SU-DHL-6 (cell line): ENCODE measurements around the gene RETREG2.

Experiments
- H2AFZ ChIP-seq: fragments of 200-600 bp; sonication (generic); 2 replicates; pipeline ENCODE4 v1.6.1; 2014; ENCODE audit warnings: low read depth, mild to moderate bottlenecking, moderate library complexity, mixed read lengths, antibody characterized with exemption, low read length; ENCODE audit not compliant: severe bottlenecking
- H3F3A ChIP-seq: fragments of 200-600 bp; shearing (Covaris generic); 2 replicates; pipeline ENCODE4 v1.6.0; 2016; ENCODE audit warnings: antibody characterized with exemption, mild to moderate bottlenecking; ENCODE audit not compliant: insufficient read depth
- H3K27ac ChIP-seq: fragments of 200-600 bp; sonication (generic); 2 replicates; pipeline ENCODE4 v1.5.1; 2016; ENCODE audit warnings: low read depth, mild to moderate bottlenecking, low read length, moderate library complexity, mixed read lengths
- H3K27me3 ChIP-seq: fragments of 200-600 bp; sonication (generic), shearing (Covaris generic); 2 replicates; pipeline ENCODE4 v1.6.0; 2014; ENCODE audit warnings: mild to moderate bottlenecking, low read length
- H3K36me3 ChIP-seq: fragments of 200-600 bp; sonication (generic); 2 replicates; pipeline ENCODE4 v1.6.1; 2014; ENCODE audit warnings: mild to moderate bottlenecking, low read length, mixed read lengths
- H3K4me2 ChIP-seq: fragments of 300-600, 200-600 bp; shearing (Covaris generic), sonication (generic); 2 replicates; pipeline ENCODE4 v1.6.0; 2014; ENCODE audit warnings: low read length, low read depth, mild to moderate bottlenecking; ENCODE audit not compliant: poor library complexity, severe bottlenecking
- H3K4me3 ChIP-seq: fragments of 200-600 bp; sonication (generic); 2 replicates; pipeline ENCODE4 v1.5.1; 2014; ENCODE audit warnings: antibody characterized with exemption, low read length, mild to moderate bottlenecking, mixed read lengths; ENCODE audit not compliant: insufficient read depth, poor library complexity, severe bottlenecking
- H3K79me2 ChIP-seq: fragments of 200-600 bp; sonication (generic); 2 replicates; pipeline ENCODE4 v1.6.1; 2014; ENCODE audit warnings: mild to moderate bottlenecking, low read length, moderate library complexity; ENCODE audit not compliant: insufficient read depth
- H3K9ac ChIP-seq: fragments of 200-600 bp; sonication (generic); 2 replicates; pipeline ENCODE4 v1.7.0; 2014; ENCODE audit warnings: mild to moderate bottlenecking, low read length
- H3K9me2 ChIP-seq: fragments of 200-600 bp; sonication (generic); replicated peaks from 2 replicates; pipeline ENCODE4 v1.6.1; 2014; ENCODE audit warnings: low read length; ENCODE audit not compliant: insufficient read depth
- H3K9me3 ChIP-seq: fragments of 200-600 bp; sonication (generic); 2 replicates; pipeline ENCODE4 v1.6.1; 2014; ENCODE audit warnings: low read length, mixed read lengths; ENCODE audit not compliant: insufficient read depth
- H4K20me1 ChIP-seq: fragments of 200-600 bp; sonication (generic); 2 replicates; pipeline ENCODE4 v1.6.1; 2014; ENCODE audit warnings: low read depth, mild to moderate bottlenecking, antibody characterized with exemption, low read length, moderate library complexity, mixed read lengths
- EZH2phosphoT487 ChIP-seq: fragments of 200-600 bp; sonication (generic), shearing (Covaris generic); conservative IDR thresholded peaks from 2 replicates; pipeline ENCODE4 v1.6.1; 2018; ENCODE audit warnings: mild to moderate bottlenecking, antibody characterized with exemption, low read length, moderate library complexity, mixed read lengths
- TF ChIP-seq, protein P1 (sequence below): fragments of 200-600 bp; sonication (generic); IDR thresholded peaks from one replicate; pipeline ENCODE4 v1.5.1; 2017; ENCODE audit warnings: antibody characterized with exemption, mild to moderate bottlenecking, low read length, moderate library complexity; ENCODE audit not compliant: insufficient read depth, poor library complexity, severe bottlenecking

The RETREG2 gene

DNA sequence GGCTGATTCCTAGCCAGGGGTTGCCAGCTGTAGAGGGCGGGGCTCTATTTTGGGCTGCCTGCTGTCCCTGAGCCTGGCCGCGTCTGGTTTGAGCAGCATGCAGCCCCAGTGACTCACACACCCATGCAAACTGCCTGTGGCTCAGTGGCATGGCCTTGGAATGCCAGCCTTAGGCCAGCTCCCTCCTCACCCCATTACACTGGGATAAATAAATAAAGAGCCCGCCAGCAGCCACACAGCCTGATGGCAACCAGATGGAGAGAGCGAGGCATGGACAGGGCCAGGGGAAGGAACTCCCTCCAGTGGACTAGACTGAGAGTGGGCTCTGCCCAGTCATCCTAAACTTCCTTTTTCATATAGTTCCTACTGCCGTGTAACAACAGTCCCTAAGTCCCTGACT lies 35.7 kb upstream of the RETREG2 start:
- Histone ChIP-seq H3K36me3 (no peaks in the 10 kb centered on the region), H4K20me1 (no peaks in the 10 kb centered on the region), H3K27me3 (no peaks in the 10 kb centered on the region), H2AFZ (no peak overlapping the region), H3K79me2 (no peaks in the 10 kb centered on the region), H3K4me3 (no peak overlapping the region), H3K4me2 (no peak overlapping the region), H3F3A (no peaks in the 10 kb centered on the region), H3K9me2 (no peaks in the 10 kb centered on the region), H3K9me3 (no peaks in the 10 kb centered on the region), H3K9ac (no peak overlapping the region), H3K27ac (no peak overlapping the region)
- no peak for TF ChIP-seq EZH2phosphoT487
- TF ChIP-seq, protein P1, sequence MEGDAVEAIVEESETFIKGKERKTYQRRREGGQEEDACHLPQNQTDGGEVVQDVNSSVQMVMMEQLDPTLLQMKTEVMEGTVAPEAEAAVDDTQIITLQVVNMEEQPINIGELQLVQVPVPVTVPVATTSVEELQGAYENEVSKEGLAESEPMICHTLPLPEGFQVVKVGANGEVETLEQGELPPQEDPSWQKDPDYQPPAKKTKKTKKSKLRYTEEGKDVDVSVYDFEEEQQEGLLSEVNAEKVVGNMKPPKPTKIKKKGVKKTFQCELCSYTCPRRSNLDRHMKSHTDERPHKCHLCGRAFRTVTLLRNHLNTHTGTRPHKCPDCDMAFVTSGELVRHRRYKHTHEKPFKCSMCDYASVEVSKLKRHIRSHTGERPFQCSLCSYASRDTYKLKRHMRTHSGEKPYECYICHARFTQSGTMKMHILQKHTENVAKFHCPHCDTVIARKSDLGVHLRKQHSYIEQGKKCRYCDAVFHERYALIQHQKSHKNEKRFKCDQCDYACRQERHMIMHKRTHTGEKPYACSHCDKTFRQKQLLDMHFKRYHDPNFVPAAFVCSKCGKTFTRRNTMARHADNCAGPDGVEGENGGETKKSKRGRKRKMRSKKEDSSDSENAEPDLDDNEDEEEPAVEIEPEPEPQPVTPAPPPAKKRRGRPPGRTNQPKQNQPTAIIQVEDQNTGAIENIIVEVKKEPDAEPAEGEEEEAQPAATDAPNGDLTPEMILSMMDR, result no peak

DNA sequence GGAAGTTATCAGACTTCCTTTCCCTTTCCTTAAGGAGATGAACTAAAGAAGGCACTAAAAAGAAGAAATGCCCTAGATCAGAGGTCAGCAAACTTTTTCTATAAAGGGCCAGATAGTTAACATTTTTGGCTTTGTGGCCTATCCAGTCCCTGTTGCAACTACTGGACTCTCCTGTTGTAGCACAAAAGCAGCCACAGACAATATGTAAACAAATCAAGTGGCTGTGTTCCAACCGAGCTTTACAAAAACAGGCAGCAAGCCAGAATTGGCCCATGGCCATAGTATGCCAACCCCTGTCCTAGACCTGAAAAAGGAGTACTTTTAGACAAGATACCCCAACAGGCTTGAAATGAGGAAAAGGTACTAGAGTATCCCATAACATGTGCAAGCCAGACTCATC lies 28.4 kb upstream of the RETREG2 start:
- Histone ChIP-seq H2AFZ (no peak overlapping the region), H4K20me1 (no peaks in the 10 kb centered on the region), H3K36me3 (no peaks in the 10 kb centered on the region), H3K27ac (no peak overlapping the region), H3K9me2 (no peaks in the 10 kb centered on the region), H3K9ac (no peak overlapping the region), H3F3A (no peaks in the 10 kb centered on the region), H3K4me2 (no peak overlapping the region), H3K27me3 (no peaks in the 10 kb centered on the region), H3K9me3 (no peaks in the 10 kb centered on the region), H3K79me2 (no peaks in the 10 kb centered on the region), H3K4me3 (no peak overlapping the region)
- TF ChIP-seq EZH2phosphoT487, result no peak
- TF ChIP-seq, protein P1, result no peak

DNA sequence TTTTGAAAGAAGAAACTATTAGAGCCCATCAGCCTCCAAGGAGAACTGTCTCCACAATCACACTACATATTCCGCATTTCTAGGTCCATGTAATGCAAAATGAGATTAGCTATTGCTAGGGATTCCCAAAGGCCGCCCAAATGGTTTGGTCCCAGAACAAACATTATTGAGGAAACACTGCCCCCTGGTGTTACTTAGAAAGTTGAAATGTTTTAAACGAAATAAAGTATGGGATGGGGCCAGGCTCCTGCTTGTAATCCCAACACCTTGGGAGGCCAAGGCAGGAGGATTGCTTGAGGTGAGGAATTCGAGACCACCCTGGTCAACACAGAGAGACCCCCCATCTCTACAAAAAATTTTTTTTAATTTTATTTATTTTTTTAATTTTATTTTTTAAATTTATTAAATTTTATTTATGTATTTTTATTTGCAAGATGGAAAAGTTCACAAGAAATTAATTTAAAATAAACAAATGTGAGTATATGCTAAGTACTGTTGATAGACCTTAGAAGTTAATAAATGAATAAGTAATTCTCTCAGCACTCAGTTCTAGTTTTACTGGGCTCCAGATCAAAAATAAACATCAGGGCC lies 22.9 kb upstream of the RETREG2 start:
- H3K9me3 ChIP-seq, result no peaks in the 10 kb centered on the region
- no peak overlapping the region for H3K4me2 ChIP-seq
- H2AFZ ChIP-seq, result no peak overlapping the region
- no peaks in the 10 kb centered on the region for H3K9me2 ChIP-seq
- H4K20me1 ChIP-seq, result no peaks in the 10 kb centered on the region
- no peak overlapping the region for H3K4me3 ChIP-seq
- TF ChIP-seq EZH2phosphoT487, result no peak
- TF ChIP-seq, protein P1, result peak; percentile 44
- H3K27ac ChIP-seq, result no peak overlapping the region
- H3K27me3 ChIP-seq, result no peaks in the 10 kb centered on the region
- H3K79me2 ChIP-seq, result no peaks in the 10 kb centered on the region
- no peak overlapping the region for H3K9ac ChIP-seq
- H3F3A ChIP-seq, result peaks cover 3% of the 10 kb centered on the region; the same call in 1 of the 2 replicates
- H3K36me3 ChIP-seq, result no peaks in the 10 kb centered on the region
